ENCODE measurements around the gene GREB1L. TPM values are rescaled to one million over a fixed set of nuclear protein-coding genes. Genes with fewer than 3 reads are reported as not detected.

GREB1L gene
- total and polyA plus RNA-seq, 2 of the 13 experiments (the other 11 are each of a cell fraction or from before 2014, with no cell fraction given) = 0.17 to 0.66 TPM

DNA sequence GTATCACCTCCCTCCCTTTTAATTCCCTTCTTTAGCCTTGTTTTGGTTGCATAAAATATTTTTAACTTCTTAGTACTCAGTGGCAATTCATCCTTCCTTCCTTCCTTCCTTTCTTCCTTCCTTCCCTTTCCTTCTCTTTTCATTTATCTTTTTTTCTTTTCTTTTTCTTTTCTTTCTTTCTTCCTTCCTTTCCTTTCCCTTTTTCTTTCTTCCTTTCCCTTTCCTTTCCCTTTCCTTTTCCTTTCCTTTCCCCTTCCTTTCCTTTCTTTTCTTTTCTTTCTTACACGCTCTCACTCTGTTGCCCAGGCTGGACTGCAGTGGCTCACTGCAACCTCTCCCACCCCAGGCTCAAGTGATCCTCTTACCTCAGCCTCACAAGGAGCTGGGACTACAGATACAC is 160.2 kb downstream of the GREB1L start (continued):
- TF ChIP-seq, protein P1, sequence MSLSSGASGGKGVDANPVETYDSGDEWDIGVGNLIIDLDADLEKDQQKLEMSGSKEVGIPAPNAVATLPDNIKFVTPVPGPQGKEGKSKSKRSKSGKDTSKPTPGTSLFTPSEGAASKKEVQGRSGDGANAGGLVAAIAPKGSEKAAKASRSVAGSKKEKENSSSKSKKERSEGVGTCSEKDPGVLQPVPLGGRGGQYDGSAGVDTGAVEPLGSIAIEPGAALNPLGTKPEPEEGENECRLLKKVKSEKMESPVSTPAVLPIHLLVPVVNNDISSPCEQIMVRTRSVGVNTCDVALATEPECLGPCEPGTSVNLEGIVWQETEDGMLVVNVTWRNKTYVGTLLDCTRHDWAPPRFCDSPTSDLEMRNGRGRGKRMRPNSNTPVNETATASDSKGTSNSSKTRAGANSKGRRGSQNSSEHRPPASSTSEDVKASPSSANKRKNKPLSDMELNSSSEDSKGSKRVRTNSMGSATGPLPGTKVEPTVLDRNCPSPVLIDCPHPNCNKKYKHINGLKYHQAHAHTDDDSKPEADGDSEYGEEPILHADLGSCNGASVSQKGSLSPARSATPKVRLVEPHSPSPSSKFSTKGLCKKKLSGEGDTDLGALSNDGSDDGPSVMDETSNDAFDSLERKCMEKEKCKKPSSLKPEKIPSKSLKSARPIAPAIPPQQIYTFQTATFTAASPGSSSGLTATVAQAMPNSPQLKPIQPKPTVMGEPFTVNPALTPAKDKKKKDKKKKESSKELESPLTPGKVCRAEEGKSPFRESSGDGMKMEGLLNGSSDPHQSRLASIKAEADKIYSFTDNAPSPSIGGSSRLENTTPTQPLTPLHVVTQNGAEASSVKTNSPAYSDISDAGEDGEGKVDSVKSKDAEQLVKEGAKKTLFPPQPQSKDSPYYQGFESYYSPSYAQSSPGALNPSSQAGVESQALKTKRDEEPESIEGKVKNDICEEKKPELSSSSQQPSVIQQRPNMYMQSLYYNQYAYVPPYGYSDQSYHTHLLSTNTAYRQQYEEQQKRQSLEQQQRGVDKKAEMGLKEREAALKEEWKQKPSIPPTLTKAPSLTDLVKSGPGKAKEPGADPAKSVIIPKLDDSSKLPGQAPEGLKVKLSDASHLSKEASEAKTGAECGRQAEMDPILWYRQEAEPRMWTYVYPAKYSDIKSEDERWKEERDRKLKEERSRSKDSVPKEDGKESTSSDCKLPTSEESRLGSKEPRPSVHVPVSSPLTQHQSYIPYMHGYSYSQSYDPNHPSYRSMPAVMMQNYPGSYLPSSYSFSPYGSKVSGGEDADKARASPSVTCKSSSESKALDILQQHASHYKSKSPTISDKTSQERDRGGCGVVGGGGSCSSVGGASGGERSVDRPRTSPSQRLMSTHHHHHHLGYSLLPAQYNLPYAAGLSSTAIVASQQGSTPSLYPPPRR (CRISPR knock-in tag; IDR thresholded peaks at IDR 0.05; ENCODE audit: borderline replicate concordance) = no peak
- TF ChIP-seq, protein P2, sequence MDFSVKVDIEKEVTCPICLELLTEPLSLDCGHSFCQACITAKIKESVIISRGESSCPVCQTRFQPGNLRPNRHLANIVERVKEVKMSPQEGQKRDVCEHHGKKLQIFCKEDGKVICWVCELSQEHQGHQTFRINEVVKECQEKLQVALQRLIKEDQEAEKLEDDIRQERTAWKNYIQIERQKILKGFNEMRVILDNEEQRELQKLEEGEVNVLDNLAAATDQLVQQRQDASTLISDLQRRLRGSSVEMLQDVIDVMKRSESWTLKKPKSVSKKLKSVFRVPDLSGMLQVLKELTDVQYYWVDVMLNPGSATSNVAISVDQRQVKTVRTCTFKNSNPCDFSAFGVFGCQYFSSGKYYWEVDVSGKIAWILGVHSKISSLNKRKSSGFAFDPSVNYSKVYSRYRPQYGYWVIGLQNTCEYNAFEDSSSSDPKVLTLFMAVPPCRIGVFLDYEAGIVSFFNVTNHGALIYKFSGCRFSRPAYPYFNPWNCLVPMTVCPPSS (IDR thresholded peaks at IDR 0.05) = no peak
- no peak for TF ChIP-seq MTA3 (CRISPR knock-in tag; IDR thresholded peaks at IDR 0.05)

DNA sequence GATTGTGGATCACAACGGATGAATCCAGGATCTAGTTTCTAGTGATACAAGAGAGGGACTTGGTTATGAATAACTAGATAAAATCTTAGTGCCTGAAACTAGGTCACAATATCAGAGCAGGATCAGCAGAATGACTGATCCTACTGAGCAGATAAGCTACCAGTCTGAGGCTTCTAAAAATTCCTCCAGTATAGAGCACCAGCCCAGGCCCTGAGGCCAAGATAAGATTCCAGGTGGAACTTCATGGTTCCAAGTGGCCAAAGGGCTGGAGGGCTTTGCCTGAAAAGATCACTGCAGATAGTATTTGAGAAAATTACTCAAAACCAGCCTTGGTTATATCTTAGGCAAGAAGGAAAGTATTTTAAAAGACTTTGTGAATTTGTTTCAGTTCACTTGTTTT is 162.4 kb downstream of the GREB1L start:
- no peak overlapping the region for H3K27ac ChIP-seq (ENCODE audit: extremely low read length, insufficient read depth, low read length)
- no peaks in the 10 kb centered on the region for H3K36me3 ChIP-seq (replicated peaks in 1 of 2; ENCODE audit: control insufficient read depth in 1 of 2, insufficient read depth in 2 of 2, low read length in 2 of 2)
- in situ Hi-C loops (cut with HindIII; ENCODE audit: extremely low pct_ligation_motif_present, low pct_unique_long_range_greater_than_20kb) (no loop called here), intact Hi-C loops (cut with micrococcal nuclease; ENCODE audit: unreplicated experiment) (no loop called here)
- H3K9ac ChIP-seq (ENCODE audit: insufficient read depth, low read depth, low read length) = no peak overlapping the region
- 0% methylated on average over 1 of the region's 1 CpG for WGBS (ENCODE audit: low lambda C conversion rate)
- no peak for DNase-seq (ENCODE audit: low spot score)
- POLR2A ChIA-PET = no interaction called here
- no peaks in the 10 kb centered on the region for H3K9me3 ChIP-seq (ENCODE audit: low read length)
- no peak overlapping the region for H3K4me3 ChIP-seq (replicated peaks in 1 of 3; ENCODE audit: insufficient read depth in 1 of 3, low read depth in 2 of 3, low read length in 3 of 3)
- H2AFZ ChIP-seq (ENCODE audit: low read length) = no peak overlapping the region
- no peak for ATAC-seq
- CTCF ChIA-PET (ENCODE audit: low intra/inter-chr PET ratio, low total read pairs) = no interaction called here
- no peak for FAIRE-seq
- H3K4me2 ChIP-seq (ENCODE audit: low read depth, low read length) = no peak overlapping the region
- H3K79me2 ChIP-seq (ENCODE audit: insufficient read depth, low read length) = no peaks in the 10 kb centered on the region
- no peaks in the 10 kb centered on the region for H4K20me1 ChIP-seq (ENCODE audit: insufficient read depth, low read length)
- no peaks in the 10 kb centered on the region for H3K4me1 ChIP-seq (ENCODE audit: insufficient read depth, low read length)
- no TSS peak for BruUV-seq (replicated peaks)
- no peaks in the 10 kb centered on the region for H3K27me3 ChIP-seq (ENCODE audit: control insufficient read depth in 1 of 2, insufficient read depth in 2 of 2, low read length in 2 of 2)
- no peak for TF ChIP-seq TAF15 (IDR thresholded peaks at IDR 0.05; ENCODE audit: low read depth, low read length, poor library complexity, severe bottlenecking)
- TF ChIP-seq ZFP1 (CRISPR knock-in tag; IDR thresholded peaks at IDR 0.05) = no peak
- TF ChIP-seq TCF7 (IDR thresholded peaks at IDR 0.05; ENCODE audit: low read depth) = no peak
- TF ChIP-seq ZNF616 (CRISPR knock-in tag; IDR thresholded peaks at IDR 0.05; ENCODE audit: low read depth) = no peak
- no peak for TF ChIP-seq PHB2 (IDR thresholded peaks at IDR 0.05; ENCODE audit: partially characterized antibody)
- no peak for TF ChIP-seq GFI1 (CRISPR knock-in tag; IDR thresholded peaks at IDR 0.05; ENCODE audit: borderline replicate concordance)
- TF ChIP-seq, protein P3, sequence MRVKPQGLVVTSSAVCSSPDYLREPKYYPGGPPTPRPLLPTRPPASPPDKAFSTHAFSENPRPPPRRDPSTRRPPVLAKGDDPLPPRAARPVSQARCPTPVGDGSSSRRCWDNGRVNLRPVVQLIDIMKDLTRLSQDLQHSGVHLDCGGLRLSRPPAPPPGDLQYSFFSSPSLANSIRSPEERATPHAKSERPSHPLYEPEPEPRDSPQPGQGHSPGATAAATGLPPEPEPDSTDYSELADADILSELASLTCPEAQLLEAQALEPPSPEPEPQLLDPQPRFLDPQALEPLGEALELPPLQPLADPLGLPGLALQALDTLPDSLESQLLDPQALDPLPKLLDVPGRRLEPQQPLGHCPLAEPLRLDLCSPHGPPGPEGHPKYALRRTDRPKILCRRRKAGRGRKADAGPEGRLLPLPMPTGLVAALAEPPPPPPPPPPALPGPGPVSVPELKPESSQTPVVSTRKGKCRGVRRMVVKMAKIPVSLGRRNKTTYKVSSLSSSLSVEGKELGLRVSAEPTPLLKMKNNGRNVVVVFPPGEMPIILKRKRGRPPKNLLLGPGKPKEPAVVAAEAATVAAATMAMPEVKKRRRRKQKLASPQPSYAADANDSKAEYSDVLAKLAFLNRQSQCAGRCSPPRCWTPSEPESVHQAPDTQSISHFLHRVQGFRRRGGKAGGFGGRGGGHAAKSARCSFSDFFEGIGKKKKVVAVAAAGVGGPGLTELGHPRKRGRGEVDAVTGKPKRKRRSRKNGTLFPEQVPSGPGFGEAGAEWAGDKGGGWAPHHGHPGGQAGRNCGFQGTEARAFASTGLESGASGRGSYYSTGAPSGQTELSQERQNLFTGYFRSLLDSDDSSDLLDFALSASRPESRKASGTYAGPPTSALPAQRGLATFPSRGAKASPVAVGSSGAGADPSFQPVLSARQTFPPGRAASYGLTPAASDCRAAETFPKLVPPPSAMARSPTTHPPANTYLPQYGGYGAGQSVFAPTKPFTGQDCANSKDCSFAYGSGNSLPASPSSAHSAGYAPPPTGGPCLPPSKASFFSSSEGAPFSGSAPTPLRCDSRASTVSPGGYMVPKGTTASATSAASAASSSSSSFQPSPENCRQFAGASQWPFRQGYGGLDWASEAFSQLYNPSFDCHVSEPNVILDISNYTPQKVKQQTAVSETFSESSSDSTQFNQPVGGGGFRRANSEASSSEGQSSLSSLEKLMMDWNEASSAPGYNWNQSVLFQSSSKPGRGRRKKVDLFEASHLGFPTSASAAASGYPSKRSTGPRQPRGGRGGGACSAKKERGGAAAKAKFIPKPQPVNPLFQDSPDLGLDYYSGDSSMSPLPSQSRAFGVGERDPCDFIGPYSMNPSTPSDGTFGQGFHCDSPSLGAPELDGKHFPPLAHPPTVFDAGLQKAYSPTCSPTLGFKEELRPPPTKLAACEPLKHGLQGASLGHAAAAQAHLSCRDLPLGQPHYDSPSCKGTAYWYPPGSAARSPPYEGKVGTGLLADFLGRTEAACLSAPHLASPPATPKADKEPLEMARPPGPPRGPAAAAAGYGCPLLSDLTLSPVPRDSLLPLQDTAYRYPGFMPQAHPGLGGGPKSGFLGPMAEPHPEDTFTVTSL (CRISPR knock-in tag; IDR thresholded peaks at IDR 0.05; ENCODE audit: borderline replicate concordance) = no peak

Measured in HepG2 (cell line).